Measurements from ENCODE around the gene SFXN3. TPM values are rescaled to one million over a fixed set of nuclear protein-coding genes. Genes with fewer than 3 reads are reported as not detected.

The SFXN3 gene
- total and polyA plus RNA-seq, 2 of the 13 experiments (the other 11 are each of a cell fraction or from before 2014, with no cell fraction given): 16.8 to 71.5 TPM

- no peak for TF ChIP-seq NFE2L1 (CRISPR knock-in tag; IDR thresholded peaks at IDR 0.05; ENCODE audit: borderline replicate concordance)
- no peak for TF ChIP-seq ISX (CRISPR knock-in tag; conservative IDR thresholded peaks at IDR 0.05)
- TF ChIP-seq GABPB1 (CRISPR knock-in tag; IDR thresholded peaks at IDR 0.05): peak; percentile 80
- peak; percentile 79 for TF ChIP-seq ZNF18 (CRISPR knock-in tag; IDR thresholded peaks at IDR 0.05; ENCODE audit: insufficient replicate concordance)
- TF ChIP-seq HNF4A (CRISPR knock-in tag; IDR thresholded peaks at IDR 0.05): peak; percentile 56
- no peak for TF ChIP-seq ZNF784 (CRISPR knock-in tag; IDR thresholded peaks at IDR 0.05; ENCODE audit: borderline replicate concordance)
- TF ChIP-seq FOXM1 (CRISPR knock-in tag; IDR thresholded peaks at IDR 0.05): no peak
- TF ChIP-seq DPF2 (CRISPR knock-in tag; IDR thresholded peaks at IDR 0.05; ENCODE audit: borderline replicate concordance, low read depth): no peak
- TF ChIP-seq ZNF724P (CRISPR knock-in tag; IDR thresholded peaks at IDR 0.05; ENCODE audit: borderline replicate concordance): peak; percentile 36; the same call in 1 of the 2 replicates
- TF ChIP-seq ZNF614 (CRISPR knock-in tag; IDR thresholded peaks at IDR 0.05; ENCODE audit: borderline replicate concordance): peak; percentile 74
- TF ChIP-seq ZKSCAN1 (IDR thresholded peaks at IDR 0.05; ENCODE audit: low read length): no peak
- TF ChIP-seq ZNF556 (CRISPR knock-in tag; IDR thresholded peaks at IDR 0.05; ENCODE audit: borderline replicate concordance): no peak
- peak; percentile 36; the same call in 1 of the 2 replicates for TF ChIP-seq HBP1 (CRISPR knock-in tag; IDR thresholded peaks at IDR 0.05; ENCODE audit: low read depth)
- no peak for TF ChIP-seq ZNF282 (IDR thresholded peaks at IDR 0.05; ENCODE audit: partially characterized antibody)
- peak; percentile 79 for TF ChIP-seq ZNF781 (CRISPR knock-in tag; IDR thresholded peaks at IDR 0.05; ENCODE audit: borderline replicate concordance, not compliant biosample characterization)
- no peak for TF ChIP-seq SNAPC2 (CRISPR knock-in tag; IDR thresholded peaks at IDR 0.05)
- TF ChIP-seq KLF12 (CRISPR knock-in tag; IDR thresholded peaks at IDR 0.05; ENCODE audit: borderline replicate concordance): peak; percentile 96
- peak; percentile 17; the same call in 1 of the 2 replicates for TF ChIP-seq NKX3-1 (CRISPR knock-in tag; IDR thresholded peaks at IDR 0.05)
- no peak; the same call in 1 of the 2 replicates for TF ChIP-seq ZNF782 (CRISPR knock-in tag; IDR thresholded peaks at IDR 0.05; ENCODE audit: borderline replicate concordance)
- TF ChIP-seq FOSL2 (CRISPR knock-in tag; IDR thresholded peaks at IDR 0.05): peak; percentile 42; the same call in 1 of the 2 replicates
- TF ChIP-seq ATRX (CRISPR knock-in tag; IDR thresholded peaks at IDR 0.05; ENCODE audit: borderline replicate concordance): no peak
- no peak for TF ChIP-seq TBX3 (IDR thresholded peaks at IDR 0.05; ENCODE audit: borderline replicate concordance)
- no peak for TF ChIP-seq SP1 (IDR thresholded peaks at IDR 0.05)
- peak; percentile 59 for TF ChIP-seq SP1 (CRISPR knock-in tag; IDR thresholded peaks at IDR 0.05)
- TF ChIP-seq RELA (CRISPR knock-in tag; IDR thresholded peaks at IDR 0.05): no peak
Observed at GRCh38 chr10:101066146-101066895, 35.3 kb downstream of the SFXN3 start (continued).
